Limb (tissue), 2 donors: ENCODE data around the gene S100A6.
"Not testable (repeated sequence)": the region's sequence is repeated elsewhere in the genome, so short reads cannot be mapped to it uniquely, and the experiment has no call there.

Experiments used
- DNase-seq, 2 donors: peaks; one replicate each; pipeline ENCODE4 v3.0.0-alpha.2; 2016; ENCODE audit errors: extremely low spot score in 2 of 2

The S100A6 gene

DNA sequence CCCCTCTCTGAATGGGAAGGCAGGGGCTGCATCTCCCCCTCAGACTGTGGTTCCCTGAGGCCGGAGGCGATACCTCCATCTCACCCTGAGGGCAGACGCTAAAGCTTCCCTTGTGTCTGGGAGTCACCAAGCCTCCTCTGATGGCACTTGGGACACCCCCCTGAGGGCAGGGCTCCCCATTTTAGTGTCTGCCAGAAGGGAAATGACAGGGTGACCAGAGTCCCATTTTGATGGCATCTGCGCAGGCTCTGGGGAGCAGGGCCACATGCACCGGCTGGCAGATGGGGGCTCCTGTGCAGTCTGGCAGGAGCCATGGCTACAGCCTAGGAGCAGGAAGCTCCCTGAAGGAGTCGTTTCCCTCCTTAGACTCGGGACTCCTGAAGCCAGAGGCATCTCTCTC, 28.2 kb upstream of the S100A6 start:
- no peak for DNase-seq

DNA sequence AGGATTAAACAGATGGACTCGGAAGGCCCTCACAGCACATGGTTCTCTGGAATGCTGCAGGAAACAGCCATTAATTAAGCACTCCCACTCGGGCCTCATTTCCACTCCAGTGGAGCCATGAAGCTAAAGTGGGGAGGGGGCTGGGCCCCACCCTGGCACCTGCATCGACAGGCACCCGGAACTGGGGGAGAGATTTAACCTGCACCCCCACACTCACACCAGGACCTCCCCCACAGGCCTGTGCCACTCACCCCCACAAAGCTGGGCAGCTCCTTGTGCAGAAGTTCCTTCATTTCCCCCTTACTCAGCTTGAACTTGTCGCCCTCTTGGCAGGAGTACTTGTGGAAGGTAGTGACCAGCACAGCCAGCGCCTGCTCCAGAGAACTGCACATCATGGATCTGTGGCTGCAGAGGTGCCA, 27.7 kb upstream of the S100A6 start:
- no peak for DNase-seq

DNA sequence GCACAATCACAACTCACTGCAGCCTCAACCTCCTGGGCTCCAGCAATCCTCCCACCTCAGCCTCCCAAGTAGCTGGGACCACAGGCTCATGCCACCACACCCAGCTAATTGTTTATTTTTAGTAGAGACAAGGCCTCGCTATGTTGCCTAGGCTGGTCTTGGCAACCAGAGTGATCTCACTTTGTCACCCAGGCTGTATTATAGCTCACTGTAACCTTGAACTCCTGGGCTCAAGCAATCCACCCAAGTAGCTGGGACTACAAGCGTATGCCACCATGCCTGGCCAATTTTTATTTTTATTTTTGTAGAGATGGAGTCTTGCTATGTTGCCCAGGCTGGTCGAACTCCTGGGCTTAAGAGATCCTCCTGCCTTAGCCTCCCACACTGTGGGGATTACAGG, 26.2 kb upstream of the S100A6 start:
- DNase-seq, result not testable (repeated sequence)

DNA sequence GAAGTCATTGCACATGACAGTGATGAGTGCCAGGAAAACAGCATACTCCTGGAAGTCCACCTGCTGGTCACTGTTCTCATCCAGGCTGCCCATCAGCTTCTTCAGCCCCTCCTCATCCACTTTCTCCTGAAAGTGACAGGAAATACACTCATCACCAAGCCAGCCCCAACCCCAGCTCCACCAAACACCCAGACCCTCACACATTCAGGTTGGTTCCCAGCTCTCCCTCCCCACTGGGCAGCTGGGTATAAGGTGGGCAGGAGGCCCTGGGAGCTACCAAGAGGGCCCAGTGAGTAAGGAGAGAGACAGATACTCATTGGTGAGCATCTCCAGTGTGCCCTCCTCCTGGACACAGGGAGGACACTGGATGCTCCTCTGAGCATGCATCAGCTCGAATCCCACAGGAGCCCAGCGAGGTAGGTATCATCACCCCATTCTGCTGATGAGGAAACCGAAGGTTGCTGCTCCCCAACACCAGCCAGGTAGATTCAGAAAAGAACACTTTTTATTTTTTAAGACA, 25.7 kb upstream of the S100A6 start:
- DNase-seq, result no peak

DNA sequence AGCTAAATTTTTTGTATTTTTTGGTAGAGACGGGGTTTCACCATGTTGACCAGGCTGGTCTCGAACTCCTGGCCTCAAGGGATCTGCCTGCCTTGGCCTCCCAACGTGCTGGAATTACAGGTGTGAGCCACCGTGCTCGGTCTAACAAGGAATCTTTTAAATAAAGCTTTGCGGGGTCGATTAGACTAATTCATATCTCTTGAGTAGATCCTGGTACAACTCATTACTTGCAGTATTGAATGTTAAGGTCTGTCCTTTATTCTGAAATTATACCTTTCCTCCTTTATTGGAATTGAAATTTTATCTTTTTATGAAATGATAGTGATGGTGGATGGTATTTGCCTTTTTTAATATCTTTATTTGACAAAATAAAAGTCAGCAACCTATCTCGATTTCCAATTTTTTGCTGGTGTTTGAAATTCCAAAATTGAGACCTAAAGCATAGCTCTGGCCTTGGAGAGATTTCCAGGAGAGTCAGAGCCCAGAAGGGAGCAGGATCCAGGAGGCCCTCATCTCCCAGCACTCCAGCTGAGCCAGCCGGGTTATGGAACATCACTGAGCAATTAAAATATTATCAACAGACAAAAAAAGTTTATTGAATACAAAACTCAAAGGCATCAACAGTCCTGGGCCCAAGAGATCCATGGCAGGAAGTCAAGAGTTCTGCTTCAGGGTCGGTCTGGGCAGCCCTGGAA, 25.1 kb upstream of the S100A6 start:
- DNase-seq, result no peak

DNA sequence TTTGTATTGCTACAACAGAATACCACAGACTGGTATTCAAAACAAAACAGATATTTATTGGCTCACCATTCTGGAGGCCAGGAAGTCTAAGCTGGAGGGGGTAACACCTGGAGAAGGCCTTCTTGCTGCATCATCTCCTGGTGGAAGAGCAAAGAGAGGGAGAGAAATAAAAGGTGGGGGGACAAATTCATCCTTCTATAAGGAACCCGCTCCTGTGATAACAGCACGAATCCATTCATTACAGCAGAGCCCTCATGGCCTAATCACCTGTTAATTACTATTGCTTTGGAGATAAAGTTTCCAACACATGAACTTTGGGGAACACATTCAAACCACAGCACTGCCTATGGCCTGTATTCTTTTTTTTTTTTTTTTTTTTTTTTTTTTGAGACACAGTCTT, 24.4 kb upstream of the S100A6 start:
- no peak for DNase-seq

DNA sequence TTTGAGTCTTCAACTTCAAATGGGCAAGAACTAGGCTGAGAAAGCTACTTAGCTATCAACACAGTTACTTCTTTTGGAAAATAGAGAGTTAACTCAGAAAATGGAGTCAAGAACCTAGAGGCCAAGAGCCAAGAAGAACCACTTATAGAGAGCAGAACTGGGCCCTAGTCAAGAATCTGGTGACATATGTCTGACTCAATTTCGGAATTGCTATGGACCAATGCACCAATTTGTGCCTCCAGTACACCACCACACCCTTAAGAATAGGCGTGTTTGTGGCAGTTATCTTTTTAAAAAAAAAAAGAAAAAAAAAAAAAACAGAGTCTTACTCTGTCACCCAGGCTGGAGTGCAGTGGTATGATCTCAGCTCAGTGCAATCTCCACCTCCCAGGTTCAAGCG, 22.1 kb upstream of the S100A6 start:
- no peak for DNase-seq

DNA sequence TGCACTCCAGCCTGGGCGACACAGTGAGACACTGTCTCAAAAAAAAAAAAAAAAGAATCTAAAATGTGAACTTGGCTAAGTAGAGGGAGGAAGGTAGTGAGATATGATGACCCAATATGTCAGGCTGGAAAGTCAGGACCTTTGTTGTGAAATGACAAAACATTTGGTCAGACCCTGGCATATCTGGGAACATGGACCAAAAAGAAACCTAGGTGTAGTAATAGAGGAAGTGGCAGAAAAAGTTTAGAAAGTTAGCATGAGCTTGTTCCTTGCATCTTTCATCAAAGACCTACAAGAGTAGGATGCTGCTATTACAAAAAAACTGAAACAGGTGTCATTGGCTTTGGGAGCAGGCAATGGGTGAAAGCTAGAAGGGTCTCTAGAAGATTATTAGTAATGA, 20.6 kb upstream of the S100A6 start:
- DNase-seq, result no peak

DNA sequence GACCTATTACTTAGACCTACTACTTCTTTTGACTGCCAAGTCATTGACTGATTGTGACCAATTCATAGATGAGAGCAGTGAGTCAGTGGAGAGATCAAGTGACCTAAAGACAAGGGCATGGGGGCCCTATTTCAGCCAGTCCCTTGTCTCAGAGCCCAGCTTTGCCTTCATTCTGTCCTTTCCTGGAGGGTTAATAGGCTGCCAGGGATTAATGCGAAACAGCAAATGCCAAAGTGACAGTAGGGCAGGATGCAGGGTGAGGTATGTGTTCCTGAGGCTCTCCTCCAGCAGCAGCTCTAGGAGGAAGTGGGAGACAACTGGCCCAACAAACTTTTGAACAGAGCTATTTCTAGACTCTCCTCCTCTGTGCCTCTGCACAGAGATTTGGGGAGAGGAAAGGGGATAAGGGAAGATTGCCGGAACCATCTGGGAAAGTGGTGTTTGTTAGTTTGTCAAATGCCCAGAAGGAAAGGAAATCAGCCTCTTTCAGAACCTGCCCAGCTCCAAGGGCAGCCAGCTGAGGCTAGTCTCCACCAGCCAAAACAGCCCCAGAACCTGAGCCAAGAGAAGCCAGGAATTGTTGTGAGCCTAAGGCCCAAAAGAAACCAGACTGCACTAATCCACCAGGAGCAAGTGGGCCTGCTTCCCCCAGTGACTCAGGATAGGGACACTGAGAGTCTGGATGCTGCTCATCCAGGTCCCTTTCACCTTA, 18.2 kb upstream of the S100A6 start:
- no peak for DNase-seq

DNA sequence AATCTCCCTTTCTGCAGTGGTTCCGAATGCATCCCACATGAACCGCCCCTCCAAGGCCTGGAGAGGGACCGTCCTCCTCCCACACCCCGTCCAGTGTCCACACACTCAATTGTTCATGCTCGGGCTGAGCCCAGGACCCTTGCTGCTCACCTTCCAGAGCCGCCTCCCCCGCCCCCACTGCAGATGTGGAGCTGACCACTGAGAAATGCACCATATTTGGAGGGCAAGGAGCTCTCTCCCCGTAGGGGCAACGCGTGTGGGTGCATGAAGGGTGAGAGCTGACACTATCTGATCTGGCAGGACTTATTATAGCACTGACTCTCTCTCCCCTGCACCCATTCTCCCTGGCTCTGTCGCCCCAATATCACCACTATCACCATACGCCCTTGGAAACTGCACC, 17.3 kb upstream of the S100A6 start:
- DNase-seq, result no peak

DNA sequence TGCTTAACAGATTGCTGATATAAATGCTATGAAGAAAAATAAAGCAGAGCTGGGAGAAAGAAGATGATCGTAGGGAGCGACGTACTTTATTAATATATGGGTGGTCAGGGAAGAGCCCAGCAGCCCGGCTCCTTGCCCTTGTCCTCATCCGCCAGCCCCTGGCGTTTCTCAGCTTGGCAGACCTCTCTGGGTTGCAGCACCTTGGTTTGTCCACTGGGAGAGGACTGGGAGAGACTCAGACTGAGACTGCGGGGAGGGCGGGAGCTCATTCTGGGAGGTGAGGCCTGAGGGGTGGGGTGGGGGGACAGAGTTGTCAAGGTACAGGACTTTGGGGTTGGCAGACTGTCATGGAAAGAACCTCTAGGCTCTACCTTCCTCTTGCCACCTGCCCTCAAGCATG, 16.5 kb upstream of the S100A6 start:
- DNase-seq, result no peak

DNA sequence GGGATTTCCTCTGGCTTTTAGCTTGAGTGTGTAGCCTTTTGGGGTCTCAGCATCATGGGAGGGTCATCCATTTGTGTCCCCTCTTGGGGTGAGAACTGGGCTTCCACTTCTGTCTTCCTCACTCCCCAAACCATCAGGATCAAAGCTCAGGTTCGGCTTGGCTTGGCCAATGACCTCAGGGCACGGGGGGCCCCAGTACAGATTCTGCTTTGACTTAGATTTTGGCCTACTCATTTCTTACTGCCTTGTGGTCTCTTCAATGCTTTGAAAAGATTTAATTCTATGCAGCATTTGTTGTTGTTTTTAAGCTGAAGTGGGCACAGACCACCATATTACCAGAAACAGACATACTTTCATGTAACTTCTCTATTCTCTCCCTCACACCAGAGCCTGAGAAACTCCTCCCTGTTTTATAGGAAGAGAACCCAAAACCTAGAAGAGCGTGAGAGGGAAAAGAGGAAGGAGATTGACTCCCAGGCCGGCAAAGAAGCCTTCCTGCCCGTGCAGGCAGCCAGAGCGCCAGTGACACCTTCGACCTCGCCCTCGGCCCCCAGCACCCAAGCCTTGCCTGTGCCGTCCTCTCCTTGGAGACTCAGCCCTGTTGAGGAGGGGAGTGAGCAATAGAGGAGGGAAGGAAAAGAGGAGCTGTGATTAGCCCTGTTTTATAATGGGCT, 15.2 kb upstream of the S100A6 start:
- no peak for DNase-seq

DNA sequence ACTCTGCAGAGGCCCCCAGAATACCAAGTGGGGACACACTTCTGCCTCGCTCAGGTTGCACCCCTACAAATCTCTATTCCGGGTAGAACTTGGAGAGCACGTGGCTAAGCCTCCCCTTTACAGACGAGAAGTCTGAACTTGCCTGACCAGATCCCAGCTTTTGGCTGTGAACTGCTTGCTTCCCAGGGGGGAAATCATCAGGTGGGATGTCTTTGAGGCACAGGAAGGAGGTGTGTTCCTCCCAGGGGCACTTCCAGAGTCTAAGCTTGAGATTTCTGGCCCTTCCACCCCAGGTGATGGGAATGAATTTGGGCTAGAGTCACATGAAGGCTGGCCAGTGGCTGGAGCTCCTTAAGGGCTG, 14.6 kb upstream of the S100A6 start:
- no peak for DNase-seq

DNA sequence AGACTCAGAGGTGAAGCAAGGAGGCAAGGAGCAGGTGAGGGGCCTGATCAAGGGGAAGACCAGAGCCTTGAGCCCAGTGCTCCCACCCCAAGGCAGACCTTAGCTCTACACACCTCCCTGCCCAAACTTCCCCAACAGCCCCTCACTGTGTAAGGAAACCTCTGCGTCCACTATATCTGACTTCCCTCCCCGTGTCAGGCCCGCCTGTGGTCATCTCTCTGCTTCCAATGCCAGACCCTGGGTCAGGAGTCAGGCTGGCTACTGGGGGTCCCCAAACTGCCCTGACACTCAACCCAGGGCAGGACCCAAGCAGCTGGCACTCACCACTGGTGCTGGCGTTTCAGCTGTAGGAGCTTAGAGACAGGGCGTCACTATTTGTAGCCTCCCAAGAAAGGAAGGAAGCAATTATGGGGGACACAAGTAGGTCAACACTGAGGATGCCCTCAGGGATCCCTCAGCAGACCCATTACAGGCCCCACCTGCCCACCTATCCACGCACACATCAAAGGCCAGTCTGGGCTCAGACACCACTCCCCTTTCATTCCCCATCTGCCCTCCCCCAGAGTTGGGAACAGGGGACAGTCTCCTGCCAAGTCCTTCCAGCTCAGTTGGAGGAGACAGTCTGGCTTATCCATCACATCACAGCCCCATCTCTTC, 14.1 kb upstream of the S100A6 start:
- no peak for DNase-seq

DNA sequence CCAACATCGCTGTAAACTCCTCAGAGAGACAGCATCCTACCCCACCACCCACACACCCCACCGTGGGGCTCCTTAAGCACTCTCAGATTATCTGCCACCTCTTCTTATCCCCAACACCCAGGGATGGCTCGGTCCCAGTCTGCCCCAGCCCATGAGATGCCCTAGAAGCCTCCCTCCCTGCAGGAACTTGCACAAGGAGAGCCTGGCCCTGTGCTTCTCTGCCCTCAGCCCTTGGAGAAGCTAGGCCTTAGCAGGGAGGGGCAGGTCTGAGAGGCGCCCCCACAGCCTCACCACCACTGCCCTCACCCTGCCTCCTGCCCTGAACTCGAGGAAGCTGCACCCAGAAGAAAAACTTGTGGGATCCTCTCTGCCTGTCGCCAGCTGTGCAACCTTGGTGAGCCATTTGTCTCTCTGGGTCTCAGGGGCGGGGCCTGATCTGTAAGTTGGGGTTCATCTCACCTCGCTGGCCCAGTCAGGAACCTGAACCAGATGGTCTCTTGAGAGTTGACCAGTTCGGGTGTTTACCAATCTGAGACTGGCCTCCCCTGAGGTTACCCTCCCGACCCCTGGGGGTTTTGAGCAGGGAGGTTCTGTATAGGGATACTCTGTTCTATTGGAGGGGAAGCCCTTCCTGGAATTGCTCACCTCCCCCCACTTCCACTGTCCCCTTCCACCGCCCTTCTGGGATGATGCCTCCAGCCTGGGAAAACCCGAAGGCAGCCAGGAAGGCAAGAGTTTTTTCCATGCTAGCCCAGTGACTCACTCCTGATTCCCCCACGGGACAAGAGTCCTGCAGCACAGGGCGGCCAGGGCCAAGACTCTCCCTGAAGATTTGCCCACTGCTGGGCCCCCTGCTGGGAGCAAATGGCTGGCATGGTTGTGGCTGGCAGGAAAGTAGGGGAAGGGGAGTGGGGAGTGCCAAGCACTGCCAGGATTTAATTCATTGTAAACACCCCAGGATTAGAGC, 13.2 kb upstream of the S100A6 start, which contains the start of gene S100A3:
S100A3 (minus strand) TSS at position 537 of the 967 bp plus-strand sequence. CDS start 773 bp downstream, outside the sequence.
- DNase-seq, result no peak

DNA sequence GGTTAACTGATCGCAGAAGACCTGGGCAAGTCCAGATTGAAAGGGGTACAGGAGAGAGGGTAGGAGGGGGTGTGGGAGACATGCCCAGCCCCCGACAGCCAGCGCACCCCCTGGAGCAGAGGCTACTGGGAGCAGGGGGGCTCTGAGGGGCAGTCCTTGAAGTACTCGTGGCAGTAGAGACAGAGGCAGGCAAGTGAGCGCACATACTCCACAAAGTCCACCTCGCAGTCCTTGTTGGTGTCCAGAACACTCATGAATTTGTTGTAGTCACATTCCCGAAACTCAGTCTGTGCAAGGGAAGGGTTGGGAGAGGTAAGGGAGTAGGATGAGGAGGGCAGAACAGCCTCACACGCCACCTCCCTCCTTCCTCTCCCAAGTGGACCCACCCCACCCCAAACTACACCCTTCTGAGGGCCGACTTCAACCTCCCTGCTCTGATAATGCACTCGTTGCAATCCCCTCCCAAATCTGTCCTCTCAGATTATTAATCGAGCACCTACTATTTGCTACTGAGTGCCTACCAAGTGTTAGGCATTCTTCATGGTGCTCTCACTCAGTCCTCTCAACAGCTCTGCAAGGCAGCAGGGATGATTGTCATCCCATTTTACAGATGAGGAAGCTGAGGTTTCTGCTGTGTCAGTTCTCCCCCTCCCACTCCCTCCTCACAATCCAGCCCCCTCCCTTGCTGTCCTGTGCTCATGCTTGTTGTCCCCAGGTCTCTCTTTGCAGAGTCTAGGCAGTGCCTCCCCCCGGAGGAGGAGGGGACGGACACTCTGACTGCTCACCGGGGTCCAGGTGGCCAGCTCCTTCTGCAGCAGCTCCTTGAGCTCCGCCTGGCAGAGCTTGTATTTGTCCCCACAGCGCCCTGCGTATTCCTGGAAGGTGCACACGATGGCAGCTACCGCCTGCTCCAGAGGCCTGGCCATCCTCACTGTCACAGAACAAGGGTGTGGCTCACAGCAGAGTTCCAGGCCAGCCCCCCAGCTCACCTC, 12.1 kb upstream of the S100A6 start:
- DNase-seq, result no peak

DNA sequence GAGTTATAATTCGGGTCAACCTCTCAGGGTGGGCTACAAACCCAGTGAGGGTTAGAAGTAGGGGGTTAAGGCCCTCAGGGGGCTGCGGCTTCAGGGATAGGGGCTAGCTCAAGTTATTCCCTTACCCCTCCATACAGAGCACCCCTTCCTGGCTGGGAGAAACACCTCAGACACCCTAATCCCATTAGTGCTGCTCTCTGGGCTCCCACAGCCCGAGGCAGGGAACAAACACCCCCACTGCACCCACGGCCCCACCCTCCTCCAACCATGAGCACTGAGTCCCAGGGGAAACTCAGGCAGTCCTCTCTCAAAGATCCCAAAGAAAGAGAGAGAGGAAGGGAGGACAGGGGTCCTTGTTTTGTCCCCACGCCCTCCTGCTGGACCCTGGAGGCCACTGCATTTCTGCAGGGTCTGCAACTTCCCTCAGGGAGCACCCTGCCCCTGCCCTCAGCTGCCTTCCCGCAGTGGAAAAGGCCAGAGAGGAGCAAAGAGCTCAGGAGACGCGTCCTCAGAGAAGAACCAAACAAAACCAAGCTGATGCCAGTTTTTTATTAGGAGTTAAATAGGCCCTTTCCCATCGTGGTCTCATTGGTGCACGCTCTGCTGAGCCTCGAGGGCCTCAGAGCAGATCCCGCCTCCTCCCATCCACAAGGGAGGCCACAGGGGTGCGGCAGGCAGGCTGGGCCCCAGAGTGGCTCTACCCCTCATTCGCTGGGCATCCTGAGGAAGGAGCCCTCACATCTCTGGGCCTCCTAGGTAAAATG, 11.2 kb upstream of the S100A6 start:
- no peak for DNase-seq

DNA sequence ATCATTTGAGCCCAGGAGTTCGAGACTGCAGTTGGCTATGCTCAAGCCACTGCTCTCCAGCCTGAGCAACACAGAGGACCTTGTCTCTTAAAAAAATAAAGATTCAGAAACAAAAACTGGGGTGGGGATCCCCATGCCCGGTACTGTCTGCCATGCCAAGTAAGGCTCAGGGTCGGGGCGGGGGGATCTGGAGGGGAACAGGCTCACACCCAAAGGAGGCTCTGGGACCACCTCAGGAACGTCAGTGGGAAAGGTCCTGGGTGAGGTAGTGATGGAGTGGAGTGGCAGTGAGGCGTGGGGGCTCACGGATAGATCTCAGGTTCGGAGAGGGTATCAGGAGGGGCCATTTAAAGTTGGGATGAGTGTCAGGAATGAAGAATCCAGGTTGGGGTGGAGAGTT, 10.6 kb upstream of the S100A6 start:
- no peak for DNase-seq
